Astrocyte (in vitro differentiated cells and primary cell): ENCODE measurements around the gene PBLD.
"Not testable (repeated sequence)": the region's sequence is repeated elsewhere in the genome, so short reads cannot be mapped to it uniquely, and the experiment has no call there.

Source experiments
- CTCF ChIP-seq: IDR thresholded peaks from 2 replicates; pipeline ENCODE4 v1.5.1; 2011; ENCODE audit warnings: low read depth, mild to moderate bottlenecking, inconsistent platforms, low read length, moderate library complexity; ENCODE audit not compliant: insufficient read depth
- EZH2 ChIP-seq: IDR thresholded peaks from 2 replicates; pipeline ENCODE4 v1.6.1; 2012; ENCODE audit warnings: mild to moderate bottlenecking, low read length, inconsistent platforms; ENCODE audit not compliant: insufficient read depth

- TF ChIP-seq CTCF, EZH2: not testable (repeated sequence)
Observed at GRCh38 chr10:68246397-68246796, 86.3 kb downstream of the PBLD start.
